Measurements from ENCODE around the gene HMCN2. TPM values are rescaled to one million over a fixed set of nuclear protein-coding genes. Genes with fewer than 3 reads are reported as not detected.

HMCN2 gene
- total and polyA plus RNA-seq, 8 donors: 1.1 to 21.1 (median 5.0) TPM

DNA sequence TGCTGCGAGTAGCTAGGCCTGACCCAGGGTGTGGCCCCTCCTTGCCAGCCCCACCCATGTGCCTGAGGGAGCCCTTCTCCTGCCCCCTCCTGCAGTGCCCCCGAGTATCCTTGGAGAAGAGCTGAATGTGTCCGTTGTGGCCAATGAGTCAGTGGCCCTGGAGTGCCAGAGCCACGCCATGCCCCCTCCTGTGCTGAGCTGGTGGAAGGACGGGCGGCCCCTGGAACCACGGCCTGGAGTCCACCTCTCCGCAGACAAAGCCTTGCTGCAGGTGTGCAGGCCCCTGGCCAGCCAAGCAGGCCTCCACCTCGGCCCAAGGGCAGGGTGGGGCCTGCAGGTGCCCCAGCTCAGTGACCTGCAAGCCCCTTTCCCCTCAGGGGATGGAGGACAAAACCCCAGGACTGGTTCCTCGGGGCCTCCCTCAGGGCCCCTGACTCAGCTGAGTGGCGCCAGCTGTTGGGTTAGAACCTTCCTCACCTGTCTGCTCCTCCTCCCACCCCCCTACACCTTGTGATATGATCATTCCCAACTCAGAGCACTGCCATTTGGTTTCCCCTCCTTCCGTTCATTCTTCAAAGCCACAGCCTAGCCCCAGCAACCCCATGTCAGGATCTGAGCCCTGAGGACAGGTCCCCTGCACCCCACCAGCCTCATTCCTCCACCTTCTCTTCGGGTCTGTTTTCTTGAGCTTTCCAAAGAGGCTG lies 99.2 kb downstream of the HMCN2 start:
- WGBS, 5 donors: 65 to 70% (median 67%) methylated on average over 7 to 13 of the region's 13 CpGs
- H3K27ac ChIP-seq: no peak overlapping the region
- H3K4me1 ChIP-seq: no peaks in the 10 kb centered on the region
- no peak for DNase-seq
- no peaks in the 10 kb centered on the region for H3K36me3 ChIP-seq
- peaks cover 0 to 6% (median 0%) of the 10 kb centered on the region in 3 donors for H3K27me3 ChIP-seq
- no peak overlapping the region for H3K4me3 ChIP-seq
- no peak for TF ChIP-seq POLR2AphosphoS5 (IDR thresholded peaks at IDR 0.05)
- no peaks in the 10 kb centered on the region for H3K9me3 ChIP-seq
- intact Hi-C loops (cut with DNase I; ENCODE audit: low total_unique reads): no loop called here

DNA sequence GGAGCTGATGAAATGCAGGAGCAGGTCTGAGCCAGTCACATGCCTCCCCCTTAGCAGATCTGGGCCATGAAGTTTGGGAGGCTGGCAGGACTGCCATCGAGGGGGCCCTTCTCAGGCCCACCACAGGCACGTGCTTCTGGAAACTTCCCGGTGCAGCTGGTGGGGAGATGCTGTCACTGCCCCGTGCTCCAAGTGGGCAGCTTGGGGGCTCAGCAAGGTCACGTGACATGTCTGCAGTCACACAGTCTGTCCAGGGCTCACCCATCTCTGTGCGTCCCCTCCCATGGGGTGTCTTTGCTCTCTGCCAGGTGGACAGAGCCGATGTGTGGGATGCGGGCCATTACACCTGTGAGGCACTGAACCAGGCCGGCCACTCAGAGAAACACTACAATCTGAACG lies 99.8 kb downstream of the HMCN2 start:
- Histone ChIP-seq H3K4me3 (no peak overlapping the region), H3K9me3 (no peaks in the 10 kb centered on the region), H3K4me1 (no peaks in the 10 kb centered on the region), H3K27ac (no peak overlapping the region), H3K27me3 (peaks cover 0 to 6% (median 0%) of the 10 kb centered on the region in 3 donors), H3K36me3 (no peaks in the 10 kb centered on the region)
- no peak for DNase-seq
- TF ChIP-seq POLR2AphosphoS5 (IDR thresholded peaks at IDR 0.05) (no peak), POLR2A (IDR thresholded peaks at IDR 0.05) (no peak)
- TF ChIP-seq, protein P1, sequence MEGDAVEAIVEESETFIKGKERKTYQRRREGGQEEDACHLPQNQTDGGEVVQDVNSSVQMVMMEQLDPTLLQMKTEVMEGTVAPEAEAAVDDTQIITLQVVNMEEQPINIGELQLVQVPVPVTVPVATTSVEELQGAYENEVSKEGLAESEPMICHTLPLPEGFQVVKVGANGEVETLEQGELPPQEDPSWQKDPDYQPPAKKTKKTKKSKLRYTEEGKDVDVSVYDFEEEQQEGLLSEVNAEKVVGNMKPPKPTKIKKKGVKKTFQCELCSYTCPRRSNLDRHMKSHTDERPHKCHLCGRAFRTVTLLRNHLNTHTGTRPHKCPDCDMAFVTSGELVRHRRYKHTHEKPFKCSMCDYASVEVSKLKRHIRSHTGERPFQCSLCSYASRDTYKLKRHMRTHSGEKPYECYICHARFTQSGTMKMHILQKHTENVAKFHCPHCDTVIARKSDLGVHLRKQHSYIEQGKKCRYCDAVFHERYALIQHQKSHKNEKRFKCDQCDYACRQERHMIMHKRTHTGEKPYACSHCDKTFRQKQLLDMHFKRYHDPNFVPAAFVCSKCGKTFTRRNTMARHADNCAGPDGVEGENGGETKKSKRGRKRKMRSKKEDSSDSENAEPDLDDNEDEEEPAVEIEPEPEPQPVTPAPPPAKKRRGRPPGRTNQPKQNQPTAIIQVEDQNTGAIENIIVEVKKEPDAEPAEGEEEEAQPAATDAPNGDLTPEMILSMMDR (IDR thresholded peaks at IDR 0.05): no peak
- intact Hi-C loops (cut with DNase I; ENCODE audit: low total_unique reads): no loop called here
- WGBS, 5 donors: 76 to 81% (median 77%) methylated on average over 7 to 10 of the region's 10 CpGs

DNA sequence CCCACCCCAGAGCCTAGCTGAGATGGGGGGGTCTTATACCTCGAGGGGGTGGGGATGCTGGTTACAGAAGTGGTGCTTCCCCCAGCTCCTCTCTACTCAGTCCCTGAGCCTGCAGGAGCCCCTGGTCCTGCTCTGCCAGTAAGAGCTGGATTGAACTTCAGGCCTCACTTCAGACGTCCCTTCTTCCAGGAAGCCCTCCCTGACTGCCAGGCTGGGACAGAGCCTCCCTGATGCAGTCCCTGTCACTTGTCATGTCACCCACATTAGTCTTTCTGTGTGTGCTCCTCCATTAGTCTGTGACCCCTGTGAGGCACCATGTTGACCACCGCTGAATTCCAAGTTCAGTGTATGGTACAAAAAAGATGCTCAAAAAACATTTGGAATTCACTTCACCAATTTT lies 100.5 kb downstream of the HMCN2 start:
- DNase-seq: no peak
- Histone ChIP-seq H3K9me3 (no peaks in the 10 kb centered on the region), H3K4me1 (no peaks in the 10 kb centered on the region), H3K27me3 (peaks cover 0 to 6% (median 0%) of the 10 kb centered on the region in 3 donors), H3K36me3 (no peaks in the 10 kb centered on the region), H3K4me3 (no peak overlapping the region), H3K27ac (no peak overlapping the region)
- WGBS, 5 donors: 73 to 81% (median 74%) methylated on average over 3 of the region's 3 CpGs
- TF ChIP-seq POLR2A (IDR thresholded peaks at IDR 0.05): no peak
- TF ChIP-seq POLR2AphosphoS5 (IDR thresholded peaks at IDR 0.05): no peak
- TF ChIP-seq, protein P1 (IDR thresholded peaks at IDR 0.05): no peak
- intact Hi-C loops (cut with DNase I; ENCODE audit: low total_unique reads): no loop called here

DNA sequence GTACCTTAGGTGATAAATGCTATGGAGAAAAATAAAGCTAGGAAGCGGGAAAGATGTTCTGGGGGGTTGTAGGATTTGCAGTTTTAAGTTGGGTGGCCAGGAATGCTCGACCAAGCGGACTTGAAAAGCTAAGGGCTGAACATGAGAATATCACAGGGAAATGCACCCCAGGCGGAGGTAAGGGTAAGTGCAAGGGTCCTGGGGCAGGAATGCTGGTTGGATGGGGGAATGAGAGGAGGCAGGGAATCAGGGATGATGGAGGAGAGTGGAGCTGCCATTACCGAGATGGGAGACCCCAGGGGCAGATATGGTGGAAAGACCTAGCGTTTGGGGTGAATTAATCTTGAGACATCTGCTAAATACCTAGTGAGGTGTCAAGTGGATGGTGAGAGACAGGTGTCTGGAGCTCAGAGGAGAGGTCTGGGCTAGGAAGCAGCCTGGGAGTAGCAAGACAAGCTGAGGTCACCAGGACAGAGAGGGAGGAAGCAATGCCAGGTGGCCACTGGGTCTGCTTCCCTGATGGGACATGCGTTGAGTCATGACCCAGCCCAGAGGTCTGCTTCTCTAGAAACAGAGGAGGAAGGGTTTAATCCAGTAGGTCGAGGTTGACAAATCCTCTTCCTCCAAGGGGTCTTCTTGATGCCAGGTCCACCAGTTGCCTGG lies 101.5 kb downstream of the HMCN2 start:
- Histone ChIP-seq H3K4me1 (no peaks in the 10 kb centered on the region), H3K27me3 (peaks cover 0 to 6% (median 0%) of the 10 kb centered on the region in 3 donors), H3K36me3 (peaks cover 0 to 5% (median 0%) of the 10 kb centered on the region in 4 donors), H3K9me3 (no peaks in the 10 kb centered on the region), H3K4me3 (no peak overlapping the region), H3K27ac (no peak overlapping the region)
- TF ChIP-seq EP300 (IDR thresholded peaks at IDR 0.05): no peak
- TF ChIP-seq, protein P1 (IDR thresholded peaks at IDR 0.05): no peak
- TF ChIP-seq POLR2A (IDR thresholded peaks at IDR 0.05): no peak
- TF ChIP-seq POLR2AphosphoS5 (IDR thresholded peaks at IDR 0.05): no peak
- WGBS, 5 donors: 81 to 87% (median 83%) methylated on average over 8 of the region's 8 CpGs
- intact Hi-C loops (cut with DNase I; ENCODE audit: low total_unique reads): no loop called here
- no peak for DNase-seq

DNA sequence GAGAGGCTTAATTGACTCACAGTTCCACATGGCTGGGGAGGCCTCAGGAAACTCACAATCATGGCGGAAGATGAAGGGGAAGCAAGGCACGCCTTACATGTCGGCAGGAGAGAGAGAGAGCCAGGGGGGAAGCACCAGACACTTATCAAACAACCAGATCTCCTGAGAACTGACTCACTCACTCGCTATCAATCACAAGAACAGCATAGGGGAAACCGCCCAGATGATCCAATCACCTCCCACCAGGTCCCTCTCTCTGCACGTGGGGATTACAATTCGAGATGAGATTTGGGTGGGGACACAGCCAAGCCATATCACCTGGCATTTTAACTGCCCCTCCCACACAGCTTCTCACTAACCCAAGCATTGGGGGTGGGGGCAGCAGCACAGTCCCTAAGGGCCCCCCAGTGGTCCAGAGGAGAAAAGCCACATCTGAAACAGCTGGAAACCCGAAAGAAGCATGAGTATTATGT lies 103.1 kb downstream of the HMCN2 start:
- TF ChIP-seq POLR2A (IDR thresholded peaks at IDR 0.05) (no peak), EP300 (IDR thresholded peaks at IDR 0.05) (no peak), POLR2AphosphoS5 (IDR thresholded peaks at IDR 0.05) (no peak)
- TF ChIP-seq, protein P1 (IDR thresholded peaks at IDR 0.05): no peak
- intact Hi-C loops (cut with DNase I; ENCODE audit: low total_unique reads): no loop called here
- H3K4me3 ChIP-seq: no peak overlapping the region
- no peak overlapping the region for H3K27ac ChIP-seq
- H3K27me3 ChIP-seq: peaks cover 0 to 6% (median 0%) of the 10 kb centered on the region in 3 donors
- H3K36me3 ChIP-seq: peaks cover 0 to 5% (median 2%) of the 10 kb centered on the region in 4 donors
- WGBS, 5 donors: 31 to 41% (median 37%) methylated on average over 8 of the region's 8 CpGs
- no peaks in the 10 kb centered on the region for H3K4me1 ChIP-seq
- no peak for DNase-seq
- H3K9me3 ChIP-seq: no peaks in the 10 kb centered on the region

All from stomach (tissue), 9 donors.